HG03575 (cell line): Measurements from ENCODE around the gene NCOA1.

Experiments used
- ATAC-seq: cut with Tn5 transposase; IDR thresholded peaks from one replicate; pipeline ENCODE4 v1.9.1; 2021; ENCODE audit not compliant: unreplicated experiment, insufficient number of reproducible peaks, low FRiP score; ENCODE audit errors: extremely low read depth

The NCOA1 gene

DNA sequence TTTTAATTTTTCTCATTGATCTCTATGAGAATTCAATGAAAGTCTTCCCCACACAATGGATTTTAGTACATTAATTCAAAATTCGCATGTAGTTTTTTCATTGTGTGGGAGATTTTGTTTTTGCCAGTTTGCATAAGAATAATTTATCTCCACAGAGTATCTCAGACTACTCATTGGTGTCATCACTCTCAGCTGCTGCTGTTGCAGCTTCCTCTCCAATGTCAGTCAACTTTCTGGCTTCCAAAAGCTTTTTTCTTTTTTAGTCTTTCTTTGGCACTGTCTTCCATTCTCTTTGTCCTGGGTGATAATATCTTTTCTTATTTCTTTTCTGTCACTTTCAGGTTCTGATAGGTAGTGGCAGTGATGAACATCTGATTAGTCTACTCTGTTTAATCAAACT, 251.7 kb downstream of the NCOA1 start:
- ATAC-seq, result no peak

DNA sequence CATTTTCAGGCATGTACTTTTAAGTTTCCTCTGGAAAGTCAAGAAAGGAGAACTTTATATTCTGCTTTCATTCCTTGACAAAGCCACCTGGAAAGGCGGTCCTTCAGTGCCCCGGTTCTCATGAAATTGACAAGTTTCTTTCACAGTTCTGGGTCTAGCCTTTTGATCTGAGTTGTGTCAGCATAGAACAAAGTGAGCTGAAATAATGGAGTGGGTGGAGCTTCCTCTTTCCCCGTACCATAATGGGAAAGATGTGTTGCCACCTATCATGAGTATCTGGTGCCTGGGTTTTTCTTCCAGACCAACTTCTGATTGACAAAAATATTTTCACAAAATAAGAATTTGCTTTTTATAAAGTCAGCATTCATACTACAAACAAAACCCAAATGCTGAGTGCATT, 252.9 kb downstream of the NCOA1 start:
- ATAC-seq, result no peak

DNA sequence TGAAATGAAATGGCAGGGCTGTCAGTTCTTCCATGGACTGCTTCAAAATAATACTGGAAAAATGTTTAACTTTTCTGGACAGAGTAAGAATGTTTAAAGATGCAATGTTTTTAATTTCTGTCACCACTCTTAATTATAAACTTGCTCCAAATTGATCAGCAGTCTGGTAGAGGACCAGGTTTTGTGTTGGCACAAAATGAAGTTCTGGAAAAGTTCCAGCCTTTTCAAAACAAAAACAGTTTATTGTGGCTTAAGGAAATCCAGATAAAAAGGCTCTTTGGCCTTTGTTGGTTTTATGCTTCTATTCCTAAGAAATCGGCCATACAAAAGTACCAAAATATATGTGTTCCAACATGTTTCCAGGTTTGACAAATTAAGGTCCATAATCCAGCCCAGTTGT, 253.3 kb downstream of the NCOA1 start:
- no peak for ATAC-seq

DNA sequence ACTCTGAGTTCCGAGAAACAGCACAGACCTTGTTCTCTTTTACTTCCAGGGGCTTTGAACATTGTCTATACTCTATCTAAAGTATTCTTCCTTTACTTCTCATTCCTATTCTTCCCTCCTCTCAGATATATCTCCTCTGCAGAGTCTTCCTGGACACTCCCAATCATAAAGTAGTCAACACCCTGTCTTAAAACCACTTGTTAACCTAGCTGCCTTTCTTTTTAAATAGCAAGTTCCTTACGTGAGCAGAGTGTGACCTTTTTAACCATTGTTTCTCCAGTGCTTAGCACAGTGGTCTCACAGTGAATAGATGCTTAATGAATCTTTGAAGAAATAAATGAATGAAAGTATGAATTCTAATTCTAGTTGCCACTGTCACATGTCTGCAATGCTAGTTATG, 254.8 kb downstream of the NCOA1 start:
- ATAC-seq, result no peak

DNA sequence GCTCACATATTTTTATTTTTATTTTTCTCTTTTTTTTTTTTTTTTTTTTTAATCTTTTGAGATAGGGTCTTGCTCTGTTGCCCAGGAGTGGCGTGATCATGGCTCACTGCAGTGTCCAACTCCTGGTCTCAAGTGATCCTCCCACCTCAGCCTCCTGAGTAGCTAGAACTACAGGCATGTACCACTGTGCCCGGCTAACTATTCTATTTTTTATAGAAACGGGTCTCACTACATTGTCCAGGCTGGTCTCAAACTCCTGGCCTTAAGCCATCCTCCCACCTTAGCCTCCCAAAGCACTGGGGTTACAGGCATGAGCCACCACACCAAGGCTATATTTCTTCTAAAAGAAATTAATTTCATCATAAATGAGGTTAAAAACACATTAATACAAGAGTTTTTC, 256.2 kb downstream of the NCOA1 start:
- ATAC-seq, result no peak

DNA sequence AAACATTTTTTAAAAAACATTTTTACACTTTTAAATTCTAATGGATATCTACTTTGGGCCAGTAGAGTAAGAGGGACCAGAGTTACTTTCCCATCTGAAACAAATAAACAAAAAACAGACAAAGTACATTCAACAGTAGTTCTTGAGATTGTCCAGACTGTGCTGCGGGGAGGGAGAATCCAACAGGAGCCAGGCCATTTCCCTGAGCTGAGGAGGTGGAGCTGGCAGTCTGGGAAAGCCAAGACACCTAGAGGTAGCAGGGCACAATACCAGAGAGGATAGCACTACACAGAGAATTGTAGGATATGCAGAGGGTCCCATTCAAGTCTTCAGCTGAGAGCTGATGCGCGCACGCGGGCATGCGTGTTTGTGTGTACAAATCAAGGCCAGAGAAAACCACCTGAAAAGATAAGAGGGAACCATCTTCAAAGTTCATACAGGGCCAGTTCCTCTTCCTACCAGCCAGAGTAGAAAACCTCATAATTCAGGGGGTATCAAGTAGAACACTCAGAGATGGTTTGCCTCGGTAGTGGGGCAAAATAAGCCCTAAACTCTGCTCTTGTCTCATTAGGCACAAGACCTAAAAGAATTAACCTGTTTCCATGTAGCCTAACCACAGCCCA, 258.1 kb downstream of the NCOA1 start:
- ATAC-seq, result no peak

DNA sequence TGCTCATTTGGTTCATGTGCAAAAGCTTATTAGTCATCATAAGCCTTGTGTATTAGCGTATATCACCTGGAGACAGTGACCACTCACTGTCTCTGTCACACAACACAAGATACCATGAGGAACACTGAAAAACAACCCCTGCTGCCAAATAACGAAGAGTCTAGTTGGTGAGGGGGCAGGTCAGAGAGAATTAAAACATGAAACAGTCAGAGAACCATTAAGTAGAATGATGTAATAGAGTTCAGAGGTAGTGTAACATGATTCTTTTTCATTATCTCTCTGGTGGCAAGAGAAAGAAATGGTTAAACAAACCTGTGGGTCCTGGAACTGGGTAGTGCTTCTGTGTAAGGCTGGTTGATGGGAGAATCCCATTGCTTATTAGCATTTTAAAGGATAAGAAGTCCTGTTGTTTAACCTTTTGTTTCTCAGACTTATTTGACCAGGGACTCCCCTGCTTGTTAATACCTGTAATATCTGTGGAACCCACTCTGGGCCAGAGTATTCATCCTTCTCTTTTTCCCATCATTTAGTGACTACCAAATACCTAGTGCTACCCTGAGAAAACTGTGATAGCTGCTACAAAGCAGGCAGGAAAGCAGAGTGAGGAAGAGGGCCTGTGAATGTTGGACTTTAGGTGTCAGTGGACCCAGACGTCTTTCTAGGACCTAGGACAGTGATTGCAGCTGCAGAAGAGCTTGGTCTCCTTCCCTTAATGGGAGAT, 264.1 kb downstream of the NCOA1 start:
- no peak for ATAC-seq

DNA sequence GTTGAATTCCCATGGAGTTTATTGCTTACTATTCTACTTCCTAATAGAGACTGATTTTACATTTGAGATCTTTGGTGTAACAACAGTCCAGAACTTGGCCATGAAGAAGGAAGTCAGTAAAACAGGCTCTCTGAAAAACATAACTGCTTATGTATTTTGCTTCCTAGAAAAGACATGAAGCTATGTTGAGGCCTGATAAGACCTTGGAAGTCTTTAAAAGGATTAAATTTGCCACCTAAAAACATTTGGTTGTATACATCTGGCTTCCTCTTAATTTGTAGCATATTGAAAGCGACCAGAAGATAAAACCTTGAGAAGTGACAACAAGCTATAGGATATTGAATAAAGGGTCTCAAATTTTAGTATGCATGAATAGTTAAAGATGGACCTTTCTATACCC, 265.7 kb downstream of the NCOA1 start:
- no peak for ATAC-seq

DNA sequence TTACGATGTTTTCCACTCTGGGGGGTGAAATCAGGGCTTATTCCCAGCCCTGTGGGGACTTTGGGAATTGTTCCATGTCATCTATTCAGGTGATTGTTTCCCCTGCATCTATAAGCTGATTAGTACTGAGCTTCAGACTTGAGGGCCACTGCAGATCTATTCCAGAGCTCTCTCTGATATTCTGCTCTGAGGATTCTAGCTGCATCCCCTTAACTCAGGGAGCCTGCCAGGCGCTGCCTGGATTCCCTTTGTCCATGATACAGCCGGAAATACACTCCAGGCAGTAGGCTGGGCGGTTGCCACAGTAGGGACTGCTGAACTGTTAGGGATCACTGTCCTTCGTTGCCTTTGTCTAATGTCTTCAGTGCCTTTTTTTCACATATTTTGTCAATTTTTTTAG, 270.8 kb downstream of the NCOA1 start:
- ATAC-seq, result no peak

DNA sequence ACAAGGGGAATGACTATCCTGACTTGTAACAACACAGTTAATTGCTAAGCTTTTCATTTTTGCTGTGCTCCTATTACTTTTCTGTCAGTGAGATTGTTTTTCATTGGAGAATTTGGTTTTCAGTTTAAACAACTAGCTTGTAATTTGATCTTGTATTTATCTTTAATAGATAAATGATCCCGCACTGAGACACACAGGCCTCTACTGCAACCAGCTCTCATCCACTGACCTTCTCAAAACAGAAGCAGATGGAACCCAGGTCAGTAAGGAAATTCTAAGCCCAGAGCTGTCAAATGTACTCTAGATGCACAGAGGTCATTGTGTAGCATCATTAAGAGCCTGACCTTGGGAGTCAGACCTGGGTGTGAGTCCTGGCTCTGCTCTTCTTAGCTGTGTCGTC, 271.5 kb downstream of the NCOA1 start:
- no peak for ATAC-seq

DNA sequence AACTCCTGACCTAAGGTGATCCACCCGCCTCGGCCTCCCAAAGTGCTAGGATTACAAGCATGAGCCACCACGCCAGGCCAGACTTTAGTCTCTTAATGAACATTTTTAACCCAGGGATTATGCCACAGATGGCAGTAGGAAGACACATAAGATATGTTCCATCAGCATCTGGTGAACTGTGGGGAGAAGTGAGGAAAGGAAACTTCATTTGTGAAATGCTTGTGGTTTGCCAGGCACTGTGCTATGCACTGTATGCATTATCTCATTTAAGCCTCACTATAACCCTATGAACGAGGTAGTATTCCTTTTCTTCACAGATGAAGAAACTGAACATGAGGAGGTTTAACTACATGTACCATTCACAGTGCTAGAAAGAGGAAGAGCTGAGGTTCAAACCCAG, 272.8 kb downstream of the NCOA1 start:
- no peak for ATAC-seq

DNA sequence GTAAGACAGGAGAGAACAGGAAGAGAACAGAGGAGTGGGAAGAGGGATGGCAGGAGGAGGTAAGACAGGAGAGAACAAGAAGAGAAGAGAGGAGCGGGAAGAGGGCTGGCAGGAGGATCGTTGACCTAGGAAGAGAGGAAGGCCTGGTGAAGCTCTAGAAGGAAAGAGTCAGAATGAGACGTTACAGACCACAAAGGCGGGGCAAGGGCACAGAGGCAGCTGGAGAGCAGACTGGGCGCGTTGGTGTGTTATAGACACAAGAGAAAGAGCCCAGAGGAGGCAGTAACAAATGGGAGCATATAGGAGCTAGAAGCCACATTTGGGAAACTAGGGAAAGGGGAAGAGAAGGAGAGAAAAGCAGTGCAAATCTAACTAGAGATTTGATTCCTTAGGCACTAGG, 275.6 kb downstream of the NCOA1 start:
- ATAC-seq, result no peak

DNA sequence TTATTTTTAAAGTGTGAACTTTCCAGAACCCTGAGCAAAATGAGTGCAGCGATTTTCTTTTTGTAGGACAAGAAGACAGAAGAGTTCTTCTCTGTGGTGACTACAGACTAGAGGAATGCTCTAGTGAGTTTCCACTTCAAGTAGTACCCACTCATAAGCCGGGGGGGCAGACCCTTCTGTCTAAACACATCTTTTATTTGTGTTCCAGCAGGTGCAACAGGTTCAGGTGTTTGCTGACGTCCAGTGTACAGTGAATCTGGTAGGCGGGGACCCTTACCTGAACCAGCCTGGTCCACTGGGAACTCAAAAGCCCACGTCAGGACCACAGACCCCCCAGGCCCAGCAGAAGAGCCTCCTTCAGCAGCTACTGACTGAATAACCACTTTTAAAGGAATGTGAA, 277.0 kb downstream of the NCOA1 start:
- ATAC-seq, result no peak

DNA sequence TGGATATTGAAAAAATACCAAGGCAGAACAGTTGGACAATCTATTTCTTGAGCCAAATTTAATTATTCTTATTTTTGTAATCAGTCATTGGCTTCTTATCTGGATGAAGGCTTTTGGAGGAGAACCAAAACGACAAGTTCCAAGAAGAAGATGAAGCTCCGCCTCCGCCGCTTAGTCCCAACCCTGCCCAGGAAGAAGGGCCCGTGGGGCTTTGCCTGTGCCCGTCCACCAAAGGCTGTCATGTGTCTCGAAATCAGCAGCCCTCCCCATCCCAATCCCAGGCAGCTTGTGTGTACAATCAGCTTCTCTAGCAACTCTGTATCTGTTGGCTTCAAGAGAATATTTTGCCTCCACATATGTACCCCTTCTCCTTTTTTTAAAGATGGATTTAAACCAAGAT, 277.5 kb downstream of the NCOA1 start:
- ATAC-seq, result no peak

DNA sequence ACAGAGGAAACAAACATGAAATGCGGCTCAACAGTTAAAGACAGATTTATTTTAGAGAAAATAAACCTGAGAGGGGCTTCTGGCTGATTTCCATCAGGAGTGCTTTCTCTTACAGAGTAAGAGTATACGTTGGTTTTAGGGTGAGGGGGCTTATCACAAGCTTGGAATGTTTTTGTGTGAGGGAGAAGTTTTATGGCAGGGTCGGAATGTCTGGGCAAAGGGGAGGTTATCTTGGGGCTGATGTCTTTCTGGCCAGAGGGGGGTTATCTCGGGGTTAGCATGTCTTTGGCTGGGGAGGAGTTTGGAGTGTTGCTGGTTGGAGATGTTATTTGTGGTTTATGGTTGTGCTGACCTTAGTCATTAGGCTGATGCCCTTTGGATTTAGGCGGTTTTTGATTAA, 280.0 kb downstream of the NCOA1 start:
- no peak for ATAC-seq

DNA sequence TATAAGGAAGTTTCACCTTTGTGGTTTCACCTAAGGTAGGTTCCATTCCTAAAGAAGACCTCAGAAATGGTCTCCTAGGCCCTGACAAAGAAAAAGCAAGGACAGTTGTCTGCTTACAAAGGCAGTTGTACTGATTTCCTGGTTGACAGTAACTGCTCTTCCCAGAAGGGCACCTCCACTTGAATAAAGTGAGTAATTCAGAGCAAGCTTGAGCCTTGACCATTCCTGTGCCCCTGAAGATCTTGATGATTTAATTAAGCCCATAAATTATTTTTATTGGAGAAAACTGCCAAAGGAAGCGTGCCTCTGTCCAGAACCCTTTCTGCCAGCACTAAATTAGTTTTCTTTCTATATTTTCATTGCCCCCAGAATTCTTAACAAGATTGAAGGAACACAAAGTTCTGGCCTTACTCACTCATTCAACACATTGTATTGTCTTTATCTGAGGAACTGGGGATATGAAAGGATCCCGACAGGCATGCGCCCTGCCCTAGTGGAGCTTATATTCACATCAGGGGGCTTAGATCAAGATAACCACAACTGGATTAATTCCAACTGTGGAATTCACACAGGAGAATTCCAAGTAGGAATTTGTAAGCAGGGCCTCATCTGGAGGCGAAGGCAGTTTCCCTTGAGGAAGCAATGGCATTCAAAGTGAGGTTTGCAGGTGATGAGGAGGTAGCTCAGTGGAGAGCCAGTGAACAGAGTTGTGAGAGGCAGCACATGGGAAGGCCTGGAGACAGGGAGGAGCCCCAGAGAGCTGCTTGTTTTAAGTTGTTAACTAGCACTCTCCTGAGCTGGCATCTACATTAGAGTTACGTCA, 280.9 kb downstream of the NCOA1 start:
- no peak for ATAC-seq

DNA sequence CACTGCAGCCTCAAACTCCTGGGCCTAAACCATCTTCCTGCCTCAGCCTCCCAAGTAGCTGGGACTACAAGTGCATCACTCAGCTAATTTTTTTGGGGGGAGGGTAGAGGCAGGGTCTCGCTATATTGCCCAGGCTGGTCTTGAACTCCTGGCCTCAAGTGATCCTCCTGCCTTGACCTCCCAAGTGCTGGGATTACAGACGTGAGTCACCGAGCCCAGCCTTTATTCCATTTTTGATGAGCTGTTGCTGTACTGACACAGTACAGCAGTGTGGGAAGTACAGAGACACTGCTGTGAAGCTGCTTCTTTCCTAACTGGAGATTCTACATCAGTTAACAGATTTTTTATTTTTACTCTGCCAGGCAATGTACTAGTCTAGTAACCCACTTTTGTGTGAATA, 283.3 kb downstream of the NCOA1 start:
- no peak for ATAC-seq

DNA sequence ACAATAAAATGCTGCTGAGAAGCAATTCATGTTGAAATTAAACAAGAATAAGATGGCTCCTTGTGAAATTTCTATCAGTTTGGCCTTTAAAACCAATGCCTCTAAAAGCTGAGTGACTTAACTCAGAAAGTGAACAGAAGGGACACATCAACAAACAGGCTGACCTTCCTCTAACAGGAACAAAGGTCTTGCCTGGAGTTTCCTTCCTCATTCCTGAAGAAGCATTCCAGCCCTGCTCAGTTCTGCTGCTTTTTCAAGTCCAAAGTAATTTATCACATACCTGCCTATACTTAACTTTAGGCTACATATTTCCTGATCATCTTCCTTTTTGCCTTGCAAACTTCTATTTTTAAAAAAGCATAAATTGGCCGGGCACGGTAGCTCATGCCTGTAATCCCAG, 288.1 kb downstream of the NCOA1 start:
- no peak for ATAC-seq

DNA sequence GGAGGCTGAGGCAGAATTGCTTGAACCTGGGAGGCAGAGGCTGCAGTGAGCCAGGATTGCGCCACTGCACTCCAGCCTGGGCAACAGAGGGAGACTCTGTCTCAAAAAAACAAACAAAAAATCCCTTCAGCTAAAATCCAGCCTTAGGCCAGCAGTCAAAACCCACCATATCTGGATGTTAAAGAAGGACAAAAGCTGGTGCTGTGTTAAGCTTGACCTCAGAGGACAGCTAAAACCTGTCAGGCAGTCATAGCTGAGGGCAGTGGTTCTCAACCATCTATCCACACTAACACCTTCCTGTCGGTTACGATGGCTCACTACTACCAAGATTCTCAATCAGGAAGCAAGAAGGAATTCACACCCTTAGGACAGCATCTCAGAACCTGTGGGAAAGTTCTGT, 292.6 kb downstream of the NCOA1 start:
- ATAC-seq, result no peak

DNA sequence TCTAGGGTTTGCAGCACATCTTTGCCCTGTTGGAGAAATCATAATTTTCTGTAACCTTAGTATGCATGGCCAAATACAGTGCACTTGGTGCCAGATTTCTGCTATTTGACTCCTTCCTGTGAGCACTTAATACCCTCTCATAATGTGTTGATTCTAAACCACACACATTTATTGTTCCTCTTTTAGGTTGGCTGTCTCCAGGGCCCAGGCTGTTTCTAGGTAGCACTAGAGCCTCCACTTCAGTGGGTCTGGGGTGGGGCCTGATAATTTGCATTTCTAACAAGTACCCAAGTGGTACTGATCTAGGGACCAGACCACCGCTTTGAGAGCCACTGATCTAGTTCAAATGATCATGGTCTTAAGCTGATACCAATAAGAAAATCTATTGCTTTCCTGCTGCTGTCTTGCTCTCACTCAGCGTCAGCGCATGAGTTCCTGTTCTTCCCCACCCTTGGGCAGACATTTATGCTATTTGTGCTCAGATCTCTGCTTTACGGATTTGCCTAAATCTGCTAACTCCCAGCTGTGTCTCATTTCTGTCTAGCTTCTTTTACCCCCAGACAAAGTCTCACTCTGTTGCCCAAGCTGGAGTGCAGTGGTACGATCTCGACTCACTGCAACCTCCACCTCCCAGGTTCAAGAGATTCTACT, 294.7 kb downstream of the NCOA1 start:
- no peak for ATAC-seq
